Liver (tissue), 9 donors: ENCODE results near the gene TRIM29. TPM values are rescaled to one million over a fixed set of nuclear protein-coding genes. Genes with fewer than 3 reads are reported as not detected.

Source experiments
- DNase-seq: peaks from one replicate; pipeline ENCODE4 v3.0.0-alpha.2; 2017; ENCODE audit warnings: low spot score
- H3K27ac ChIP-seq, 2 donors: one replicate each; pipeline ENCODE4 v1.7.0; 2013; ENCODE audit warnings: inconsistent platforms in 2 of 2, low read length in 2 of 2, control low read depth in 1 of 2, low read depth in 1 of 2, mild to moderate bottlenecking in 1 of 2
- H3K27me3 ChIP-seq, 4 donors: one replicate each; pipeline versions ENCODE4 v1.6.1 to v1.7.0; 2013; ENCODE audit warnings: low read length in 3 of 4, inconsistent platforms in 1 of 4, mild to moderate bottlenecking in 1 of 4, moderate library complexity in 1 of 4; ENCODE audit not compliant: control insufficient read depth in 4 of 4, insufficient read depth in 4 of 4
- H3K36me3 ChIP-seq, 4 donors: one replicate each; pipeline versions ENCODE4 v1.6.1 to v1.7.0; 2013; ENCODE audit warnings: low read length in 3 of 4, mild to moderate bottlenecking in 3 of 4, low read depth in 1 of 4, moderate library complexity in 1 of 4; ENCODE audit not compliant: control insufficient read depth in 4 of 4, insufficient read depth in 3 of 4
- H3K4me1 ChIP-seq, 4 donors: one replicate each; pipeline versions ENCODE4 v1.6.1 to v1.7.0; 2013; ENCODE audit warnings: low read length in 3 of 4, mild to moderate bottlenecking in 3 of 4, moderate library complexity in 1 of 4; ENCODE audit not compliant: control insufficient read depth in 4 of 4, insufficient read depth in 4 of 4
- H3K4me3 ChIP-seq, 3 donors: one replicate each; pipeline versions ENCODE4 v1.6.1 to v1.7.0; 2013; ENCODE audit warnings: low read length in 3 of 3, control low read depth in 1 of 3, low read depth in 1 of 3, mild to moderate bottlenecking in 1 of 3
- H3K9ac ChIP-seq, 2 donors: one replicate each; pipeline ENCODE4 v1.7.0; 2013; ENCODE audit warnings: low read length in 2 of 2, mild to moderate bottlenecking in 2 of 2, moderate library complexity in 2 of 2, control low read depth in 1 of 2, low read depth in 1 of 2
- H3K9me3 ChIP-seq, 4 donors: one replicate each; pipeline versions ENCODE4 v1.6.1 to v1.7.0; 2013; ENCODE audit warnings: low read length in 3 of 4; ENCODE audit not compliant: control insufficient read depth in 4 of 4
- ATF3 ChIP-seq: IDR thresholded peaks from 2 replicates; pipeline ENCODE4 v1.6.1; 2016; ENCODE audit warnings: antibody characterized with exemption
- EGR1 ChIP-seq, 2 donors: IDR thresholded peaks; 2 replicates each; pipeline ENCODE4 v1.6.1; 2016 to 2018; ENCODE audit warnings: antibody characterized with exemption in 2 of 2, low read depth in 2 of 2
- FOXA2 ChIP-seq: IDR thresholded peaks from 2 replicates; pipeline ENCODE4 v1.6.1; 2016; ENCODE audit warnings: antibody characterized with exemption
- GABPA ChIP-seq, 2 donors: IDR thresholded peaks in 1 of 2; conservative IDR thresholded peaks in 1 of 2; 2 replicates each; pipeline ENCODE4 v1.6.1; 2016; ENCODE audit warnings: antibody characterized with exemption in 2 of 2, mild to moderate bottlenecking in 1 of 2, moderate library complexity in 1 of 2
- HNF4A ChIP-seq, 2 donors: conservative IDR thresholded peaks; 2 replicates each; pipeline ENCODE4 v1.6.1; 2016; ENCODE audit warnings: antibody characterized with exemption in 2 of 2, mild to moderate bottlenecking in 2 of 2
- JUND ChIP-seq, 2 donors: IDR thresholded peaks; 2 replicates each; pipeline ENCODE4 v1.6.1; 2016; ENCODE audit warnings: antibody characterized with exemption in 2 of 2
- MAX ChIP-seq: IDR thresholded peaks from 2 replicates; pipeline ENCODE4 v1.6.1; 2016; ENCODE audit warnings: antibody characterized with exemption
- NR2F2 ChIP-seq: IDR thresholded peaks from 2 replicates; pipeline ENCODE4 v1.6.1; 2016; ENCODE audit warnings: antibody characterized with exemption
- RAD21 ChIP-seq, 2 donors: IDR thresholded peaks; 2 replicates each; pipeline ENCODE4 v1.6.1; 2016; ENCODE audit warnings: antibody characterized with exemption in 2 of 2, mild to moderate bottlenecking in 2 of 2
- REST ChIP-seq: IDR thresholded peaks from 2 replicates; pipeline ENCODE4 v1.6.1; 2016; ENCODE audit warnings: antibody characterized with exemption, mild to moderate bottlenecking
- RXRA ChIP-seq, 2 donors: IDR thresholded peaks; 2 replicates each; pipeline ENCODE4 v1.6.1; 2017 to 2018; ENCODE audit warnings: antibody characterized with exemption in 2 of 2, mild to moderate bottlenecking in 1 of 2
- SP1 ChIP-seq: IDR thresholded peaks from 2 replicates; pipeline ENCODE4 v1.6.1; 2018; ENCODE audit warnings: antibody characterized with exemption, mild to moderate bottlenecking
- TAF1 ChIP-seq: conservative IDR thresholded peaks from 2 replicates; pipeline ENCODE4 v1.6.1; 2016; ENCODE audit warnings: antibody characterized with exemption, mild to moderate bottlenecking
- YY1 ChIP-seq: IDR thresholded peaks from 2 replicates; pipeline ENCODE4 v1.6.1; 2016; ENCODE audit warnings: antibody characterized with exemption, mild to moderate bottlenecking
- ZBTB33 ChIP-seq: IDR thresholded peaks from 2 replicates; pipeline ENCODE4 v1.6.1; 2016; ENCODE audit warnings: antibody characterized with exemption
- WGBS: extraction: QIAGEN DNeasy Blood & Tissue Kit; methylation state at CpG from one replicate; pipeline ENCODE4 v1.1.7; 2013; 5-methylcytosine and 5-hydroxymethylcytosine counted together
- polyA plus RNA-seq, 2 donors: library from polyadenylated mRNA; stranded (reverse) in 1 of 2; unstranded in 1 of 2; fragments of 200-250 nt in 1 of 2; fragments of >200 nt in 1 of 2; fragmentation: Nextera tagmentation in 1 of 2; extraction: Ambion mirVana in 1 of 2; gene quantifications; one replicate each; pipeline versions ENCODE4 v1.2.1 to v1.2.3, GENCODE V29; 2013 to 2015
- total RNA-seq, 2 donors: library from RNA; depleted of rRNA; stranded (reverse); fragments of >200 nt; gene quantifications; one replicate each; pipeline ENCODE4 v1.2.3, GENCODE V29; 2014
- donor health status: healthy.
- donor health status: healthy.
- donor health status: healthy.
- donor health status: healthy.
- donor health status: healthy.

The TRIM29 gene
- total and polyA plus RNA-seq, 4 donors: 0.22 to 0.89 (median 0.35) TPM

GRCh38 chr11:120135838-120136237, 2.1 kb downstream of the TRIM29 start:
- Histone ChIP-seq H3K4me3 (no peak overlapping the region), H3K9me3 (no peaks in the 10 kb centered on the region), H3K9ac (no peak overlapping the region), H3K36me3 (no peaks in the 10 kb centered on the region), H3K27me3 (no peaks in the 10 kb centered on the region), H3K4me1 (no peaks in the 10 kb centered on the region), H3K27ac (no peak overlapping the region)
- WGBS: 77% methylated on average over 2 of the region's 2 CpGs
- DNase-seq: no peak
- no peak for TF ChIP-seq SP1
- no peak for TF ChIP-seq NR2F2
- no peak for TF ChIP-seq HNF4A (conservative IDR thresholded peaks at IDR 0.05)
- TF ChIP-seq TAF1: no peak
- TF ChIP-seq MAX: no peak
- no peak for TF ChIP-seq RAD21 (IDR thresholded peaks at IDR 0.05)

- Histone ChIP-seq H3K27me3 (no peaks in the 10 kb centered on the region), H3K9me3 (no peaks in the 10 kb centered on the region), H3K4me3 (no peak overlapping the region), H3K27ac (no peak overlapping the region), H3K4me1 (no peaks in the 10 kb centered on the region), H3K36me3 (no peaks in the 10 kb centered on the region), H3K9ac (no peak overlapping the region)
- WGBS: 95% methylated on average over 5 of the region's 5 CpGs
- TF ChIP-seq YY1 (no peak), NR2F2 (no peak), RXRA (IDR thresholded peaks at IDR 0.05) (no peak), ATF3 (no peak)
- DNase-seq: no peak
Measured at GRCh38 chr11:120134931-120135228, 3.0 kb downstream of the TRIM29 start.

GRCh38 chr11:120134106-120134930, 3.6 kb downstream of the TRIM29 start:
- Histone ChIP-seq H3K27me3 (no peaks in the 10 kb centered on the region), H3K9ac (no peak overlapping the region), H3K4me3 (no peak overlapping the region), H3K9me3 (no peaks in the 10 kb centered on the region), H3K4me1 (no peaks in the 10 kb centered on the region), H3K27ac (no peak overlapping the region), H3K36me3 (no peaks in the 10 kb centered on the region)
- DNase-seq: no peak
- WGBS: 90% methylated on average over 14 of the region's 14 CpGs
- no peak for TF ChIP-seq ZBTB33
- TF ChIP-seq REST: no peak
- TF ChIP-seq MAX: no peak
- no peak for TF ChIP-seq TAF1
- no peak for TF ChIP-seq JUND (IDR thresholded peaks at IDR 0.05)
- TF ChIP-seq RAD21 (IDR thresholded peaks at IDR 0.05): no peak
- no peak for TF ChIP-seq NR2F2
- no peak for TF ChIP-seq FOXA2
- no peak for TF ChIP-seq EGR1 (IDR thresholded peaks at IDR 0.05; ENCODE audit: low read depth in 2 of 2)
- TF ChIP-seq YY1: no peak
- TF ChIP-seq GABPA (IDR thresholded peaks at IDR 0.05 in 1 of 2, conservative IDR thresholded peaks at IDR 0.05 in 1 of 2): no peak
- TF ChIP-seq RXRA (IDR thresholded peaks at IDR 0.05): no peak
- no peak for TF ChIP-seq ATF3
